Measurements from ENCODE around the gene CYFIP2.

Gene CYFIP2

DNA sequence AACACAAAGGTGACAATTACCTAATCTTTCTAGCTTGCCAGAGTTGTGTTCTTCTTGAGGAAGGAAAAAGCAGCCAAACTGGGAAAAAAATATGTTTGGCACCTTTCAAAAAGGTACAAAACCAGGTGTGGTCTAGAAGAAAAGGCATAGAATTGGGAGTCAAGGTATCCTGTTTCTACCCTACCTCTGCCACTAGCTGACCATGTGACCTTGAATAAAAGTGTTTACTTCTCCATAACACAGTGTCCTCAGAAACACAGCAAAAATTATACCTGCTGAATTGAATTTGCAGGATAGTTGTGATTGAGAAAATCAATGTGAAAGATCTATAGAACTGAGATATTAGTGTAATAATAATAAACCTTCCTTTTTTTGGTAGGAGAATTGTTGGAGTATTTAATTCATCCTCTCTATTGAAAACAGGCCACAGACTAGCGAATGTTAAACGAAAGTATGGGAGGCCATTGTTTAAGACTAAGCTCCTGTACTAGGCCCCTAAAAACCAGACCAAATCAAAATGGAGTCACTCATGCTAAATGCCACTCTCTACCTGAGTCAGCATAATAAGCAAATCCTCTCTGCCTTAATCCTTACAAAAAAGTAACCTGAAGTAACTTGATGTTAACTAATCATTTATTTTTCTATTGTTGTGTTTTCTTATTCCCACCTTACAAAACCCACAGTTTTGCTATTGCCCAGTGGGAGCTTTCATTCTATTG is 12.6 kb downstream of the CYFIP2 start:
- no peak for DNase-seq (ENCODE audit: extremely low read depth, low read depth)
- TF ChIP-seq CTCF (IDR thresholded peaks at IDR 0.05; ENCODE audit: low read depth, low read length, missing control alignments), result no peak
- H3K4me3 ChIP-seq (replicated peaks; ENCODE audit: low read depth, low read length), result no peak overlapping the region

- no peak for TF ChIP-seq CTCF (IDR thresholded peaks at IDR 0.05; ENCODE audit: low read depth, low read length, missing control alignments)
- DNase-seq (ENCODE audit: extremely low read depth, low read depth), result no peak
- H3K4me3 ChIP-seq (replicated peaks; ENCODE audit: low read depth, low read length), result no peak overlapping the region
Measured at GRCh38 chr5:157279605-157280239, 13.8 kb downstream of the CYFIP2 start.

DNA sequence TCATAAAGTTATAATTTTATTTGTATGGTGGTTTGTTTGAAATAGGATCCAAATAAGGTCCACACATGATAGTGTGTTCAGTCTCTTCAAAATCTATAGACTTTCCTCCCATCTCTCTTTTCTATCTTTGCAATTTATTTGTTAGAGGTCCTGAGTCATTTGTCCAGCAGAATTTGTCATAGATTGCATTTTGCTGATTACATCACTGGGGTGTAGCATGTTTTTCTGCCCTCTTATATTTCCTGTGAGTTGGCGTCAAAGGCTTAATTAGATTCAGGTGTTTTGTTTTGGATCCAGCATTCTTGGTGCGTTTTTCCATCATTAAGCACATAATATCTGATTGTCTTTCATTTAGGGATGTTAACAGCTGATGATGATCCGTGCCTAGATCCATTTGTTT is 15.0 kb downstream of the CYFIP2 start:
- peak; percentile 65 for DNase-seq (ENCODE audit: extremely low read depth, low read depth)
- no peak overlapping the region for H3K4me3 ChIP-seq (replicated peaks; ENCODE audit: low read depth, low read length)
- no peak for TF ChIP-seq CTCF (IDR thresholded peaks at IDR 0.05; ENCODE audit: low read depth, low read length, missing control alignments)

DNA sequence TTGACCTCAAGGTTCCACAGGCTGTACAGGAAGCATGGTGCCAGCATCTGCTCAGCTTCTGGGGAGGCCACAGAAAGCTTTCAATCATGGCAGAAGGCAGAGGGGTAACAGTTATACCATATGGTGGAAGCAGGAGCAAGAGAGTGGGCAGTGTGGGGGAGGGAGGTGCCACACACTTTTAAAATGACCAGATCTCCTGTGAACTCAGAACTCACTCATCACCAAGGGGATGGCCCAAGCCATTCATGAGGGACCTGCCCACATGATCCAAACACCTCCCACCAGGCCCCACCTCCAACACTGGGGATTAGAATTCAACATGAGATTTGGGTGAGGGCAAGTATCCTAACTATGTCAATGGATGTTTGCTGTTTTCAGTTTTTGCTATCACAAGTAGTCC is 16.2 kb downstream of the CYFIP2 start:
- TF ChIP-seq CTCF (IDR thresholded peaks at IDR 0.05; ENCODE audit: low read depth, low read length, missing control alignments), result no peak
- no peak for DNase-seq (ENCODE audit: extremely low read depth, low read depth)
- H3K4me3 ChIP-seq (replicated peaks; ENCODE audit: low read depth, low read length), result no peak overlapping the region

- no peak for TF ChIP-seq CTCF (IDR thresholded peaks at IDR 0.05; ENCODE audit: low read depth, low read length, missing control alignments)
- DNase-seq (ENCODE audit: extremely low read depth, low read depth), result no peak
- no peak overlapping the region for H3K4me3 ChIP-seq (replicated peaks; ENCODE audit: low read depth, low read length)
Measured at GRCh38 chr5:157283434-157283833, 17.5 kb downstream of the CYFIP2 start.

GRCh38 chr5:157284458-157285212 is 18.7 kb downstream of the CYFIP2 start:
- TF ChIP-seq CTCF (IDR thresholded peaks at IDR 0.05; ENCODE audit: low read depth, low read length, missing control alignments), result no peak
- no peak overlapping the region for H3K4me3 ChIP-seq (replicated peaks; ENCODE audit: low read depth, low read length)
- no peak for DNase-seq (ENCODE audit: extremely low read depth, low read depth)
